ENCODE measurements around the gene C1QL4.
"Not testable (repeated sequence)": the region's sequence is repeated elsewhere in the genome, so short reads cannot be mapped to it uniquely, and the experiment has no call there.

Gene C1QL4

DNA sequence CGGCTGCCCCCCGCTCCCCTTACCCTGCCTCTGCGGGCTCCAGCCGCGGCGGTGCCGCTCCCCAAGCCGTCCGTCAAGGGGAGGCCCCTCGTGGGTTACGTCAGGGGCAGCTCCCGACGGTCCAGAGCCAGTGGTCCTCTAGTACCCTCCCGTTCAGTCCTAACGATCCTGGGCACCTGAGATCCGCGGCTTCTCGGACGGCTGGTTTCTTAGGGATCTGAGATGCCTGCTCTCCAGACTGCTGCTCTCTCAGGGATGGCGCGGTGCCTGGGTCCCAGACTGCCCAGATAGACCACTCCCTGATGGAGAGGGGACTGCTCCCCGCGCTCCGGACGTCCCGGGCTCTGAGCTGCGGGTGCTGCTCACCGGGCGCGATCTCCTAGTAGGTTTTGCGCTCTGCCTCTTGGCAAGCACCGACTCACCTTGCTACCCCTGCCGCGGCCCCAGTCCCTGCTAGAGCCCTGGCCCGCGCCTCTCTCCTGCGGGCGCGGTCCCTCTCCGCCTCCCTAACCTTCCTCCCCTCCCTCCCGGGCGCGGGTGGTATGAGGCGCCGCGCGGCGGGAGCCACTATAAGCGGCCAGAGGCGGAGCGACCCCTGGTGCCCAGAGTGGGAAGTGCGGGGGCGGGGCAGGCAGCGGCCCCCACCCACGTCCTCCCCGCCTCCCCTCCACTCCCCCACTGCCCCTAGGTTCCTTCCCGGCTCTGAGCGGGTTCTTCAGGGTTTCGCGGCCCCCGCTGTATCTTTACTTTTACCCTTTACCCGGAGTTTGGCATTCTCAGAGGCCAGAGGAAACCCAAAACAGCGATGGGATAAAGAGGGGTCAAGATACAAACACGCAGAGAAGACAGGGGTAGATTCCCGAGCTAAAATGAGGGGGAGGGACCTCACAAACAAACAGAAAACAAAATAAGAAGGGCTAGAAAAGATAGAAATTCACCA, at the start of gene C1QL4:
TSS of gene C1QL4 (minus strand) at position 544 of the 940 bp plus-strand sequence. CDS start 711 bp downstream, outside the sequence.
- no peak for TF ChIP-seq POLR2A (IDR thresholded peaks at IDR 0.05; ENCODE audit: low read depth, low read length)
- peak; percentile 93 for DNase-seq (ENCODE audit: insufficient read length, low spot score)
- no peak for FAIRE-seq

DNA sequence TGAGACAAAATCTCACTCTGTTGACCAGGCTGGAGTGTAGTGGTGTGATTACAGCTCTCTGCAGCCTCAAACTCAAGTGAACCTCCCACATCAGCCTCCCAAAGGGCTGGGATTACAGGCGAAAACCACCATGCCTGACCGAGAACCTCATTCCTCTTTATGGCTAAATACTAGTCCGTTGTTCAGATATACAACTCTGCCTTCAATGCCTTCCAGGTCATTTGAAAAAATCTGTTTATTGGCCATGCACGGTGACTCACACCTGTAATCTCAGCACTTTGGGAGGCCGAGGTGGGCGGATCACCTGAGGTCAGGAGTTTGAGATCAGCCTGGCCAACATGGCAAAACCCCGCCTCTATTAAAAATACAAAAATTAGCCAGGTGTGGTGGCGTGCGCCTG, 43.2 kb upstream of the C1QL4 start:
- DNase-seq (ENCODE audit: insufficient read length, low spot score), result not testable (repeated sequence)
- FAIRE-seq, result peak; percentile 27

DNA sequence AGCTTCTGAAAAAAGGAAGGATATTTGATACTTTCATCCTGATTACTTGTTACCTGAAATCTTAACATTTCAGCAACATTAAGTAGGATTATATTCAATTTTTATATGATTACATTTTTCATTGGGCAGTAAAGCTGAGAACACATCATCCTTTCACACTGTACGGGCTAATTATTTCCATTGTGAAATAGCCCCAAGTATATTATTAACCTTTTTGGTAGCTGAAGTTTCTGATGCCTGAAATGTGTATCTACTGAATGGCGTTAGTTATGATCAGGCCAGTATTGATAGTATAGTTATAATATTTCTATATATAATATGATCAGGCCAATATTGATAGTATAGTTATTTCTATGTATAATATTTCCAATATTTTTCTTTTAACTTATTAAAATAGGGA, 40.4 kb upstream of the C1QL4 start:
- no peak for FAIRE-seq
- DNase-seq (ENCODE audit: insufficient read length, low spot score), result no peak
- no peak for TF ChIP-seq POLR2A (IDR thresholded peaks at IDR 0.05; ENCODE audit: low read depth, low read length)

DNA sequence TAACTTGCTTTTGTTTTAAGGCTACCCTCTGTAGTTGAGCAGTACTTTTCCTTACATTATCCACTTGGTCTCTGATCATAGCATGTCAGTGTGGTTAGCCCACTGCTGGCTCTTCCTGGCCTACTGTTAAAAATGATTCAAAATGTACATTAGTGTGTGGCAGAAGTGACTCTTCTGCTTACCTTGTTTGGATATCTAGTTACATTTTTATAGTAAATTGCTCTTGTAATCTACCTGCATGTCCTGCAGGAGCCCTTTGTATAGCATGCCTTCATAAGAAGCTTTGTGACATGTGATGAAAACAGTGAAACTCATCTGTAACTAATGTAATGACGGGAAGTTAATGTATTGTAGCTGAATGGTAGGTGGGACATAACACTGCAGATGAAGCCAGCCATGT, 38.4 kb upstream of the C1QL4 start:
- FAIRE-seq (no peak), DNase-seq (ENCODE audit: insufficient read length, low spot score) (no peak)
- TF ChIP-seq POLR2A (IDR thresholded peaks at IDR 0.05; ENCODE audit: low read depth, low read length), result no peak

GRCh38 chr12:49370539-49370938, 33.6 kb upstream of the C1QL4 start:
- DNase-seq (ENCODE audit: insufficient read length, low spot score) (no peak), FAIRE-seq (no peak)
- no peak for TF ChIP-seq POLR2A (IDR thresholded peaks at IDR 0.05; ENCODE audit: low read depth, low read length)

GRCh38 chr12:49369411-49370145, 32.6 kb upstream of the C1QL4 start:
- no peak for DNase-seq (ENCODE audit: insufficient read length, low spot score)
- no peak for TF ChIP-seq POLR2A (IDR thresholded peaks at IDR 0.05; ENCODE audit: low read depth, low read length)

GRCh38 chr12:49368240-49368600, 31.2 kb upstream of the C1QL4 start:
- no peak for TF ChIP-seq POLR2A (IDR thresholded peaks at IDR 0.05; ENCODE audit: low read depth, low read length)
- no peak for DNase-seq (ENCODE audit: insufficient read length, low spot score)
- FAIRE-seq, result no peak

More at GRCh38 chr12:49369411-49370145, 32.6 kb upstream of the C1QL4 start:
- FAIRE-seq, result no peak

GRCh38 chr12:49367381-49368239, 30.6 kb upstream of the C1QL4 start, which contains the start of gene SPATS2:
TSS of gene SPATS2 (plus strand) at chr12:49367462. CDS start at chr12:49461013, 93,551 bp downstream.
- no peak for DNase-seq (ENCODE audit: insufficient read length, low spot score)
- no peak for FAIRE-seq
- TF ChIP-seq POLR2A (IDR thresholded peaks at IDR 0.05; ENCODE audit: low read depth, low read length), result peak; percentile 40; the same call in 1 of the 2 replicates

DNA sequence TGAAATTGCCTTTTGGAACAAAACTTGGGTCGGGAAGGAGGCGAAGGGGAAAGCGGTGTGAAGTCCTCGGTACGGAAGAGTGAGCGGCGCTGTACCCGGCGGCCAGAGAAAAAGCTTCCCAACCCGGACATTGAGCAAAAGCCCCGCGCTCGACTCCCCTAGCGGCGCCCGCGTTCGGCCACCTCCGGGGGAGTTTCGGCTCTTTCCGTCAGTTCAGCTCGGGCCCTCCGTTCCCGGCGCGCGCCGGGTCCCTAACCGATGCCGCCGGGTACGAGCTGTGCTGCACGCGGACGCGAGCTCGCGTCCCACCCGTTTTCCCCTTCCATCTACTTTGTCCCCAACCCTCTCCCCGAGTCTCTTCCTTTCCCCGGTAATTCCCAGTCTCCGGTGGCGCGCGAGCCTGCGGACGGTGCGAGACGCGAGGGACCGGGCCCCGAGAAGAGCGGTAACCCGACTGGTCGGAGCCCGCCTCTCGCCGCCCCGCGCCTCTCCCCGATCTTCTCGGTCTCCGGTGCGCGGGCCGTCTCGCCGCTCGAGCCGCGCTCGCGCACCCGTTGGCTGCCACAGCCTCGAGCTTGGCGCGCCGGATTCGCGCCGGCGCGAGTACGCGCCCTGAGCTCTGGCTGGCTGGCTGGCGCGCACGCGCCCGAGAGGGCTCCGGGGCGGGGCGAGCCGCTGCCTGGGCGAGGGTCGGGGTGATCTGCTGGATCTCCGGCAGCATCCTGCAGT, 29.8 kb upstream of the C1QL4 start:
- TF ChIP-seq POLR2A (IDR thresholded peaks at IDR 0.05; ENCODE audit: low read depth, low read length), result peak; percentile 59
- DNase-seq (ENCODE audit: insufficient read length, low spot score), result peak; percentile 90
- FAIRE-seq, result peak; percentile 30

GRCh38 chr12:49366096-49366651, 29.2 kb upstream of the C1QL4 start:
- FAIRE-seq (no peak), DNase-seq (ENCODE audit: insufficient read length, low spot score) (no peak)
- no peak for TF ChIP-seq POLR2A (IDR thresholded peaks at IDR 0.05; ENCODE audit: low read depth, low read length)

DNA sequence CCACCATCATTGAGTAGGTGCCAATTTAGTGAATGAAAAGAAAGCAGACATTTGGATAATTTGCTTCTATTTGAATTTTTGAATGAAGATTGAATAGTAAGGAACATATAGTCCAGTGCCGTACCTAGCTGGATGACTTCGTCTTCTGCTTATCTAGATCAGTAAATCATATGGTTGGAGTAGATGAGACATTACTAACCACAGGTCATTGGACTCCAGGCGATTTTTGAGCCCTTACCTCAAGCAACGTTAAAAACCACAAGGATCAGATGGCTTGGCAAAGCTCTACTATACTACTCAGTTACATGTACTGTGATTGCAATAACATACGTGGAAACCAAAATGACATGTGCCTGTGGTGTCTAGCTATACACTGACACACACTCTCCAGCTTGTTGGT, 28.6 kb upstream of the C1QL4 start:
- peak; percentile 88 for FAIRE-seq
- DNase-seq (ENCODE audit: insufficient read length, low spot score), result no peak
- TF ChIP-seq POLR2A (IDR thresholded peaks at IDR 0.05; ENCODE audit: low read depth, low read length), result no peak

- FAIRE-seq (peak; percentile 55), DNase-seq (ENCODE audit: insufficient read length, low spot score) (no peak)
- no peak for TF ChIP-seq POLR2A (IDR thresholded peaks at IDR 0.05; ENCODE audit: low read depth, low read length)
These were observed 28.0 kb upstream of the C1QL4 start for GRCh38 chr12:49364989-49365388.

GRCh38 chr12:49362077-49362476, 25.1 kb upstream of the C1QL4 start:
- no peak for TF ChIP-seq POLR2A (IDR thresholded peaks at IDR 0.05; ENCODE audit: low read depth, low read length)
- DNase-seq (ENCODE audit: insufficient read length, low spot score), result no peak
- FAIRE-seq, result no peak

Measured in H54 (cell line).